Fibroblast of pulmonary artery (primary cell): ENCODE measurements around the gene MUCL3.

Experiments used
- DNase-seq: peaks from one replicate; pipeline ENCODE4 v3.0.0-alpha.2; 2010; ENCODE audit warnings: low read depth
- H3K4me3 ChIP-seq: replicated peaks from 2 replicates; pipeline ENCODE4 v1.5.1; 2011; ENCODE audit warnings: low read depth, mild to moderate bottlenecking, control low read depth, low read length, moderate library complexity
- TF ChIP-seq, protein P1 (sequence below): IDR thresholded peaks from 2 replicates; pipeline ENCODE4 v1.5.1; 2011; ENCODE audit warnings: mild to moderate bottlenecking, control low read depth, low read length, inconsistent platforms; ENCODE audit errors: missing control alignments

MUCL3 gene

DNA sequence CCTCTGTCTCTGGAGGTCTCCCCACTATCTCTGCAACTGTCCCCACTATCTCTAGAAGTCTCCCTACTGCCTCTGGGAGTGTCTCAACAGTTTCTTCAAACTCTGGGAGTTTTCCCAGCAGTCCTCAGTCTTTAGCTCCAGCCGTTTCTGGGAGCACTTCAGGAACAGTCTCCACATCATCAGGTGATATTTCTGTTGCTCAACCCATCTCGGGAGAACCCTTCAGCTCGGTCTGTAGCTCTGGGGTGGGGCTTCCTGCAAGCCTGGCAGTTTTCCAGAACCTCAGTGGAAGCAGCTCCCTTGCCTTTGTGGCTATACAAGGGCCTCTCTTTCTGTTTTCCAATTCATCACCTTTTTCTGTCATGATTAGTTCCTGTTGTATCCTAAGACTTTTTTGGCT lies 5.8 kb upstream of the MUCL3 start:
- DNase-seq: peak; percentile 59
- no peak overlapping the region for H3K4me3 ChIP-seq
- TF ChIP-seq, protein P1, sequence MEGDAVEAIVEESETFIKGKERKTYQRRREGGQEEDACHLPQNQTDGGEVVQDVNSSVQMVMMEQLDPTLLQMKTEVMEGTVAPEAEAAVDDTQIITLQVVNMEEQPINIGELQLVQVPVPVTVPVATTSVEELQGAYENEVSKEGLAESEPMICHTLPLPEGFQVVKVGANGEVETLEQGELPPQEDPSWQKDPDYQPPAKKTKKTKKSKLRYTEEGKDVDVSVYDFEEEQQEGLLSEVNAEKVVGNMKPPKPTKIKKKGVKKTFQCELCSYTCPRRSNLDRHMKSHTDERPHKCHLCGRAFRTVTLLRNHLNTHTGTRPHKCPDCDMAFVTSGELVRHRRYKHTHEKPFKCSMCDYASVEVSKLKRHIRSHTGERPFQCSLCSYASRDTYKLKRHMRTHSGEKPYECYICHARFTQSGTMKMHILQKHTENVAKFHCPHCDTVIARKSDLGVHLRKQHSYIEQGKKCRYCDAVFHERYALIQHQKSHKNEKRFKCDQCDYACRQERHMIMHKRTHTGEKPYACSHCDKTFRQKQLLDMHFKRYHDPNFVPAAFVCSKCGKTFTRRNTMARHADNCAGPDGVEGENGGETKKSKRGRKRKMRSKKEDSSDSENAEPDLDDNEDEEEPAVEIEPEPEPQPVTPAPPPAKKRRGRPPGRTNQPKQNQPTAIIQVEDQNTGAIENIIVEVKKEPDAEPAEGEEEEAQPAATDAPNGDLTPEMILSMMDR: no peak

- DNase-seq: no peak
- TF ChIP-seq, protein P1: no peak
- no peak overlapping the region for H3K4me3 ChIP-seq
Measured at GRCh38 chr6:30937265-30937664, 3.5 kb upstream of the MUCL3 start.

GRCh38 chr6:30938730-30939129 lies 2.0 kb upstream of the MUCL3 start:
- TF ChIP-seq, protein P1: no peak
- no peak for DNase-seq
- H3K4me3 ChIP-seq: no peak overlapping the region

DNA sequence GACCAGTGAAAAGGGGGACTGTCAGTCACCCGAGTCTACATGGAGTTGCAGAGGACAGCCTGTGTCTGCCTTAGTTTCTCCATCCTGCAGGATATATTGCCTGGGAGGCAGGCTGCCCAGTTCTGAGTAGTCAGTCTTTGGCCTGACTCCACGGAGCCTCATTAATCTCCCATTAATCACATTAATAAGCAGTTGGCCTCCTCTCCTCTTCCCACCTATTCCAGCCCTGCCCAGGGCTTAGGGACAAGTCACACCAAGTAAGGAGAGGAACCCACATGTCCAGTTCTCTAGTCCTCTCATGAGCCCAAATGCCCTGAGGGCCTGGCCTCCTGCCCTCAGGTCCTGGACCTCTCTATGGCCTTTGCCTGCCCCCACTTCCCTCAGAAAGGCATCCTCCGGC lies 1.3 kb upstream of the MUCL3 start:
- DNase-seq: no peak
- H3K4me3 ChIP-seq: no peak overlapping the region
- TF ChIP-seq, protein P1: no peak

GRCh38 chr6:30942338-30943060 lies 1.7 kb downstream of the MUCL3 start:
- no peak overlapping the region for H3K4me3 ChIP-seq
- TF ChIP-seq, protein P1: peak; percentile 72
- DNase-seq: peak; percentile 85

GRCh38 chr6:30944051-30944450 lies 3.3 kb downstream of the MUCL3 start:
- DNase-seq: no peak
- no peak overlapping the region for H3K4me3 ChIP-seq
- TF ChIP-seq, protein P1: no peak

- no peak overlapping the region for H3K4me3 ChIP-seq
- TF ChIP-seq, protein P1: no peak
- no peak for DNase-seq
Measured at GRCh38 chr6:30945281-30945680, 4.5 kb downstream of the MUCL3 start.
